ENCODE results near the gene MAD2L2.

The MAD2L2 gene

GRCh38 chr1:11629184-11630016 is 51.5 kb downstream of the MAD2L2 start:
- DNase-seq (ENCODE audit: low read depth), result no peak

- no peak for DNase-seq (ENCODE audit: low read depth)
These were observed 52.2 kb downstream of the MAD2L2 start for GRCh38 chr1:11628767-11629166.

GRCh38 chr1:11626551-11626950 is 54.4 kb downstream of the MAD2L2 start:
- no peak for DNase-seq (ENCODE audit: low read depth)

Data from stimulated activated CD8-positive, alpha-beta memory T cell treated with anti-CD3 and anti-CD28 coated beads, Interleukin-15, amount 100 ng/mL, for 24 hours (primary cell).